ENCODE measurements around the gene MARK3. TPM values are rescaled to one million over a fixed set of nuclear protein-coding genes. Genes with fewer than 3 reads are reported as not detected.

Gene MARK3
- total RNA-seq, 1 experiment from 2014 or later: 72.5 TPM

- peak overlapping the region; percentile 48 for H3K4me2 ChIP-seq (ENCODE audit: low read length)
- CTCF ChIA-PET: interaction anchor here (1.0 to 2.3 kb wide), 3 partner anchors 13 to 33 kb away, joined by 3 to 7 read pairs (median 4); no protein-coding TSS in a partner anchor
- TF ChIP-seq REST (IDR thresholded peaks at IDR 0.05; ENCODE audit: low read depth) (no peak), YY1 (IDR thresholded peaks at IDR 0.05; ENCODE audit: extremely low read depth, insufficient replicate concordance, low read depth, low read length) (no peak), FOSL1 (IDR thresholded peaks at IDR 0.05; ENCODE audit: low read depth) (no peak), TCF7L2 (IDR thresholded peaks at IDR 0.05; ENCODE audit: borderline replicate concordance, extremely low read depth, insufficient read depth, insufficient read length) (no peak), CTCF (IDR thresholded peaks at IDR 0.05 in 2 of 3, conservative IDR thresholded peaks at IDR 0.05 in 1 of 3; ENCODE audit: borderline replicate concordance in 1 of 3, insufficient read depth in 1 of 3, low read depth in 2 of 3, low read length in 2 of 3) (no peak), CEBPB (IDR thresholded peaks at IDR 0.05; ENCODE audit: low read depth) (no peak), EZH2phosphoT487 (IDR thresholded peaks at IDR 0.05; ENCODE audit: borderline replicate concordance) (no peak), ZNF274 (IDR thresholded peaks at IDR 0.05; ENCODE audit: low read depth, low read length) (no peak), JUND (IDR thresholded peaks at IDR 0.05) (no peak), SP1 (IDR thresholded peaks at IDR 0.05; ENCODE audit: low read depth) (no peak), ATF3 (IDR thresholded peaks at IDR 0.05) (no peak), SIN3A (IDR thresholded peaks at IDR 0.05; ENCODE audit: low read depth) (no peak), MAX (IDR thresholded peaks at IDR 0.05) (no peak), POLR2A (IDR thresholded peaks at IDR 0.05; ENCODE audit: borderline replicate concordance, extremely low read depth, insufficient read depth, insufficient read length) (no peak)
Observed at GRCh38 chr14:103552011-103552845, 167.0 kb downstream of the MARK3 start.

More at GRCh38 chr14:103552011-103552845, 167.0 kb downstream of the MARK3 start:
- peak; percentile 55 for ATAC-seq
- DNase-seq (ENCODE audit: low read depth, low spot score): no peak
- Histone ChIP-seq H3K36me3 (ENCODE audit: control insufficient read depth in 1 of 2, insufficient read depth in 2 of 2, low read length in 2 of 2) (no peaks in the 10 kb centered on the region), H3K27me3 (ENCODE audit: insufficient read depth, low read length) (no peaks in the 10 kb centered on the region), H3K9me2 (ENCODE audit: insufficient read depth) (no peaks in the 10 kb centered on the region), H3K9me3 (ENCODE audit: control insufficient read depth in 1 of 2, insufficient read depth in 1 of 2, low read depth in 1 of 2, low read length in 2 of 2) (no peaks in the 10 kb centered on the region), H3K27ac (ENCODE audit: low read depth, low read length) (peak overlapping the region; percentile 10; the same call in 1 of the 2 replicates), H3K9ac (ENCODE audit: low read length) (no peak overlapping the region; the same call in none of the 2 replicates), H3K4me1 (ENCODE audit: control insufficient read depth in 1 of 2, insufficient read depth in 2 of 2, low read length in 2 of 2) (peaks cover 16 to 26% of the 10 kb centered on the region in 2 experiments), H2AFZ (ENCODE audit: low read depth, low read length, poor library complexity, severe bottlenecking) (no peak overlapping the region), H3K4me3 (replicated peaks in 1 of 2; ENCODE audit: low read depth in 1 of 2, low read length in 2 of 2) (no peak overlapping the region), H4K20me1 (ENCODE audit: insufficient read depth) (no peaks in the 10 kb centered on the region), H3K79me2 (ENCODE audit: insufficient read depth, low read length) (peaks cover 9% of the 10 kb centered on the region)
- intact Hi-C loops (cut with micrococcal nuclease): no loop called here
- RAD21 ChIA-PET (ENCODE audit: low non-redundant PET in 1 of 2, low total read pairs in 2 of 2, uncharacterized antibody in 2 of 2, unreplicated experiment in 2 of 2): no interaction called here
- POLR2A ChIA-PET: interaction anchor here (1.0 to 1.1 kb wide), 3 partner anchors 10 to 33 kb away, joined by 4 to 5 read pairs (median 5); partner anchors contain the start of genes BAG5 and COA8
- no TSS peak for BruUV-seq (replicated peaks)
